ENCODE data around the gene NOP14. TPM values are rescaled to one million over a fixed set of nuclear protein-coding genes. Genes with fewer than 3 reads are reported as not detected.

Gene NOP14
- total and polyA plus RNA-seq, 2 of the 8 experiments (the other 6 are each of a cell fraction or from before 2014, with no cell fraction given) = 8.6 to 45.3 TPM

DNA sequence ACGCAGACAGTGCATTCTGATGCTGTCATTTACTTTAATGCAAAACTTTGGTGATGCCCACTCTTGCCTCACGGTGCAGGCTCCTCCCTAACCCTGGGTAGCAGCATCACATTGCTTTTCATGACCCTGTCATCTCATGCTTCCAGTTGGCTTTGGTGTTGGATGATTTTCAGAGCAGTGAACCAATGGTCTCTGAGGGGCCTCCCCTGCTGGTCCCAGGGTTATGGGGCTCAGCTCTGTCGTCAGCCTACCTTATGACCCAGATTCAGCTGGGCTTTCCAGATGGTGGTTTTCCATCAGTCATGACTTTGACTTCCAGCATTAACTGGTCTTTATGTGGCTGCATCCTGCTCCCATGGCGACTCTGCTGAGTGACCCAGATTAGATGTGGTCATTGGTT, 56.0 kb downstream of the NOP14 start:
- no peak overlapping the region for H3K14ac ChIP-seq (ENCODE audit: insufficient read length)

More for the DNA sequence above, 56.0 kb downstream of the NOP14 start:
- no peak overlapping the region for H2BK20ac ChIP-seq (ENCODE audit: low read length)
- H3K4ac ChIP-seq (replicated peaks; ENCODE audit: insufficient read length, low read depth, low read length) = no peak overlapping the region
- no peak overlapping the region for H3K18ac ChIP-seq (ENCODE audit: extremely low read depth, low read length)
- no peak overlapping the region for H4K5ac ChIP-seq (ENCODE audit: insufficient read length, low read depth, low read length)
- no peak overlapping the region for H3K27ac ChIP-seq (ENCODE audit: low read depth, low read length)
- H3K36me3 ChIP-seq (ENCODE audit: control insufficient read depth in 2 of 4, insufficient read depth in 4 of 4, low read length in 3 of 4) = peaks cover 16 to 54% (median 30%) of the 10 kb centered on the region in 4 experiments
- no peak overlapping the region for H2BK120ac ChIP-seq (replicated peaks; ENCODE audit: low read depth, low read length)
- no peak overlapping the region for H4K91ac ChIP-seq (replicated peaks; ENCODE audit: insufficient read length, low read length)
- no peak overlapping the region for H2BK5ac ChIP-seq (ENCODE audit: low read depth, low read length)
- H3K23ac ChIP-seq (ENCODE audit: insufficient read length) = no peak overlapping the region
- H3K4me1 ChIP-seq (replicated peaks in 1 of 4; ENCODE audit: control insufficient read depth in 3 of 4, insufficient read depth in 4 of 4, low read length in 3 of 4) = no peaks in the 10 kb centered on the region
- H3K79me1 ChIP-seq (ENCODE audit: low read depth, low read length) = no peaks in the 10 kb centered on the region; the same call in 1 of the 2 replicates
- no peak overlapping the region for H2AFZ ChIP-seq (ENCODE audit: low read length)
- no peak overlapping the region for H2AK5ac ChIP-seq (ENCODE audit: low read depth, low read length)
- no peaks in the 10 kb centered on the region for H3K23me2 ChIP-seq (ENCODE audit: low read depth, low read length)
- no peaks in the 10 kb centered on the region for H3K79me2 ChIP-seq (ENCODE audit: control insufficient read depth in 1 of 2, insufficient read depth in 2 of 2, low read length in 2 of 2)
- ChIA-PET CTCF (ENCODE audit: partially characterized antibody) (interaction anchor here (1.6 kb wide), 1 partner anchor 25 kb away, joined by 5 read pairs; no protein-coding TSS in a partner anchor), POLR2A (ENCODE audit: partially characterized antibody) (no interaction called here)
- H4K8ac ChIP-seq (ENCODE audit: extremely low read depth, insufficient read depth, low read length) = no peak overlapping the region
- peaks cover 2 to 3% of the 10 kb centered on the region in 2 experiments for H4K20me1 ChIP-seq (replicated peaks in 1 of 2; ENCODE audit: control insufficient read depth in 1 of 2, insufficient read depth in 2 of 2, low read length in 2 of 2)
- no peak for DNase-seq (ENCODE audit: low read depth in 1 of 2, low spot score in 2 of 2)
- WGBS, 2 experiments (ENCODE audit: extremely low coverage in 1 of 2, insufficient coverage in 1 of 2, insufficient read length in 1 of 2, insufficient replicate concordance in 2 of 2, low coverage in 1 of 2, low lambda C conversion rate in 2 of 2, missing lambda C conversion rate in 1 of 2) = 68% methylated on average over 4 of the region's 4 CpGs; no CpG with 5 or more reads in 1 of the 2 experiments
- H3K56ac ChIP-seq (replicated peaks; ENCODE audit: insufficient read length, low read depth, low read length) = no peak overlapping the region
- no peak for FAIRE-seq
- H3K9ac ChIP-seq (replicated peaks in 1 of 4; ENCODE audit: extremely low read depth in 1 of 4, low read depth in 3 of 4, low read length in 3 of 4) = no peak overlapping the region
- H2BK12ac ChIP-seq (ENCODE audit: low read depth, low read length) = no peak overlapping the region
- no peak overlapping the region for H3K4me3 ChIP-seq (ENCODE audit: extremely low read depth in 1 of 4, insufficient read depth in 2 of 4, low read depth in 3 of 4, low read length in 4 of 4)
- no peak overlapping the region for H3K4me2 ChIP-seq (ENCODE audit: insufficient read depth in 1 of 2, low read depth in 2 of 2, low read length in 2 of 2)
- H2BK15ac ChIP-seq (ENCODE audit: low read length) = no peak overlapping the region
- H3K27me3 ChIP-seq (replicated peaks in 1 of 4; ENCODE audit: control insufficient read depth in 3 of 4, extremely low read depth in 1 of 4, insufficient read depth in 3 of 4, low read length in 3 of 4) = no peaks in the 10 kb centered on the region
- no peaks in the 10 kb centered on the region for H3K9me3 ChIP-seq (ENCODE audit: insufficient read depth in 2 of 2, low read depth in 1 of 2, low read length in 1 of 2)
- no peak for TF ChIP-seq JUN (IDR thresholded peaks at IDR 0.05; ENCODE audit: low read depth, low read length)
- TF ChIP-seq SP2 (IDR thresholded peaks at IDR 0.05; ENCODE audit: low read length) = no peak
- TF ChIP-seq, protein P1, sequence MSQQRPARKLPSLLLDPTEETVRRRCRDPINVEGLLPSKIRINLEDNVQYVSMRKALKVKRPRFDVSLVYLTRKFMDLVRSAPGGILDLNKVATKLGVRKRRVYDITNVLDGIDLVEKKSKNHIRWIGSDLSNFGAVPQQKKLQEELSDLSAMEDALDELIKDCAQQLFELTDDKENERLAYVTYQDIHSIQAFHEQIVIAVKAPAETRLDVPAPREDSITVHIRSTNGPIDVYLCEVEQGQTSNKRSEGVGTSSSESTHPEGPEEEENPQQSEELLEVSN (IDR thresholded peaks at IDR 0.05) = no peak
- TF ChIP-seq SIRT6 (IDR thresholded peaks at IDR 0.05; ENCODE audit: low read length) = no peak
- TF ChIP-seq MAFK (IDR thresholded peaks at IDR 0.05; ENCODE audit: low read depth, low read length) = no peak
- no peak for TF ChIP-seq TEAD4 (IDR thresholded peaks at IDR 0.05; ENCODE audit: low read depth, low read length)
- TF ChIP-seq POLR2A (IDR thresholded peaks at IDR 0.05; ENCODE audit: control extremely low read depth in 1 of 2, low read depth in 2 of 2, low read length in 2 of 2) = no peak
- TF ChIP-seq, protein P2, sequence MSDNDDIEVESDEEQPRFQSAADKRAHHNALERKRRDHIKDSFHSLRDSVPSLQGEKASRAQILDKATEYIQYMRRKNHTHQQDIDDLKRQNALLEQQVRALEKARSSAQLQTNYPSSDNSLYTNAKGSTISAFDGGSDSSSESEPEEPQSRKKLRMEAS (IDR thresholded peaks at IDR 0.05) = no peak
- TF ChIP-seq CHD2 (IDR thresholded peaks at IDR 0.05; ENCODE audit: low read length) = no peak
- no peak for TF ChIP-seq KDM1A (IDR thresholded peaks at IDR 0.05; ENCODE audit: borderline replicate concordance, low read length)
- TF ChIP-seq, protein P3, sequence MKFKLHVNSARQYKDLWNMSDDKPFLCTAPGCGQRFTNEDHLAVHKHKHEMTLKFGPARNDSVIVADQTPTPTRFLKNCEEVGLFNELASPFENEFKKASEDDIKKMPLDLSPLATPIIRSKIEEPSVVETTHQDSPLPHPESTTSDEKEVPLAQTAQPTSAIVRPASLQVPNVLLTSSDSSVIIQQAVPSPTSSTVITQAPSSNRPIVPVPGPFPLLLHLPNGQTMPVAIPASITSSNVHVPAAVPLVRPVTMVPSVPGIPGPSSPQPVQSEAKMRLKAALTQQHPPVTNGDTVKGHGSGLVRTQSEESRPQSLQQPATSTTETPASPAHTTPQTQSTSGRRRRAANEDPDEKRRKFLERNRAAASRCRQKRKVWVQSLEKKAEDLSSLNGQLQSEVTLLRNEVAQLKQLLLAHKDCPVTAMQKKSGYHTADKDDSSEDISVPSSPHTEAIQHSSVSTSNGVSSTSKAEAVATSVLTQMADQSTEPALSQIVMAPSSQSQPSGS (IDR thresholded peaks at IDR 0.05; ENCODE audit: low read length) = no peak
